Fibroblast of villous mesenchyme (primary cell): ENCODE measurements around the gene C5orf52. TPM values are rescaled to one million over a fixed set of nuclear protein-coding genes. Genes with fewer than 3 reads are reported as not detected.

ENCODE experiments used
- DNase-seq: peaks from one replicate; pipeline ENCODE4 v3.0.0-alpha.2; 2010; ENCODE audit warnings: low read depth
- H3K4me3 ChIP-seq: 2 replicates; pipeline ENCODE4 v1.5.1; 2011; ENCODE audit warnings: low read depth, mild to moderate bottlenecking, low read length
- total RNA-seq: library from RNA; depleted of rRNA; stranded (reverse); fragments of >200 nt; gene quantifications from 2 replicates; pipeline ENCODE4 v1.2.3, GENCODE V29; 2012
- TF ChIP-seq, protein P1 (sequence below): IDR thresholded peaks from 2 replicates; pipeline ENCODE4 v1.5.1; 2012; ENCODE audit warnings: low read depth, mild to moderate bottlenecking, low read length; ENCODE audit not compliant: insufficient read depth

The C5orf52 gene
- total RNA-seq, 1 donor = not detected

DNA sequence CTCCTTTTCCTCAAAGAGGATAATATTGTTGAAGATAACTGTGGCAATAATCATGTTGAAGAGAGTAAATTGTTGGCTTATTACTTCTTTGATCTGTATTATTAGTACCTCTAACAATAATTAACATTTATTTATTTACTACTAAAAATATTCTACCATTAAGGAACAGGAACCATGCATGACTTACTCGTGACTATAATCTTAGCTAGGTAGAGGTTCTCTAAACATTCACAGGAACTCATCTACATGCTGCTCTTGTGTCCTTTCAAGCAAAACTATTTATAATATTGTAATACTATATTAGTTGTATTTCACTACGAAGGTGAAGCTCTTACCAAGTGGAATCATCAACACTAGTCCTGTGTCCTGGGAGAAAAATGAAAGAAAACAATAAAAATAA lies 22.2 kb upstream of the C5orf52 start:
- no peak overlapping the region for H3K4me3 ChIP-seq
- DNase-seq = no peak
- TF ChIP-seq, protein P1, sequence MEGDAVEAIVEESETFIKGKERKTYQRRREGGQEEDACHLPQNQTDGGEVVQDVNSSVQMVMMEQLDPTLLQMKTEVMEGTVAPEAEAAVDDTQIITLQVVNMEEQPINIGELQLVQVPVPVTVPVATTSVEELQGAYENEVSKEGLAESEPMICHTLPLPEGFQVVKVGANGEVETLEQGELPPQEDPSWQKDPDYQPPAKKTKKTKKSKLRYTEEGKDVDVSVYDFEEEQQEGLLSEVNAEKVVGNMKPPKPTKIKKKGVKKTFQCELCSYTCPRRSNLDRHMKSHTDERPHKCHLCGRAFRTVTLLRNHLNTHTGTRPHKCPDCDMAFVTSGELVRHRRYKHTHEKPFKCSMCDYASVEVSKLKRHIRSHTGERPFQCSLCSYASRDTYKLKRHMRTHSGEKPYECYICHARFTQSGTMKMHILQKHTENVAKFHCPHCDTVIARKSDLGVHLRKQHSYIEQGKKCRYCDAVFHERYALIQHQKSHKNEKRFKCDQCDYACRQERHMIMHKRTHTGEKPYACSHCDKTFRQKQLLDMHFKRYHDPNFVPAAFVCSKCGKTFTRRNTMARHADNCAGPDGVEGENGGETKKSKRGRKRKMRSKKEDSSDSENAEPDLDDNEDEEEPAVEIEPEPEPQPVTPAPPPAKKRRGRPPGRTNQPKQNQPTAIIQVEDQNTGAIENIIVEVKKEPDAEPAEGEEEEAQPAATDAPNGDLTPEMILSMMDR = no peak

DNA sequence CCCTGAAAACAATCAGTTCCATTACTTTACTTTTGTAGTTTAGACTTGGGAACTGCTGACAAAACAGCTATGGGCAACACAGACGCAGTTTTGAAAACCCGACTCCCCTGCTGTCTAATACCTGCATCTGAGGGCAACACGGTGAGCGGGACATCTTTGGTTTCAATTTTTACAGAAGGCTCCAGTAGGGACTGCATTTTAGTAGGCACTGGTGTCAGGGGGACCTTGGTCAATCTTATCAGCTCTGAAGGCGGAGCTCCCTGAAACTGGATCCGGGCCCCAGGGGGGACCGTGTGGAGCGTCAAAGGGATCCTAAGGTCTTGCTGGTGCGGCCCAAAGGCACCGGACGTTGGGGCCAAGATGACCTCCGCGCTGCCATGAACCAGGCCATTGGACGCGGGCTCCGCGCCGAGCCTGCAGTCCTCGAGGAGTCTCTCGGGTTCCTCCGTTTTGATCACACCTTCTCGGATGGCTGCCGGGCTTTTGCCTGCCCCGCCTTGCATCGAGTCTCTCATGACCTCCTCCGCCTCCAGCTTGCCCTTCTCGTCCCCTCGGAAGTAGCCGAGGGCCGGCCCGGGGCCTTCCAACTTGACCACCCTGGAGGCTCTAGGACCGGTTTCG lies 20.2 kb upstream of the C5orf52 start:
- TF ChIP-seq, protein P1 = no peak
- H3K4me3 ChIP-seq = no peak overlapping the region
- no peak for DNase-seq

DNA sequence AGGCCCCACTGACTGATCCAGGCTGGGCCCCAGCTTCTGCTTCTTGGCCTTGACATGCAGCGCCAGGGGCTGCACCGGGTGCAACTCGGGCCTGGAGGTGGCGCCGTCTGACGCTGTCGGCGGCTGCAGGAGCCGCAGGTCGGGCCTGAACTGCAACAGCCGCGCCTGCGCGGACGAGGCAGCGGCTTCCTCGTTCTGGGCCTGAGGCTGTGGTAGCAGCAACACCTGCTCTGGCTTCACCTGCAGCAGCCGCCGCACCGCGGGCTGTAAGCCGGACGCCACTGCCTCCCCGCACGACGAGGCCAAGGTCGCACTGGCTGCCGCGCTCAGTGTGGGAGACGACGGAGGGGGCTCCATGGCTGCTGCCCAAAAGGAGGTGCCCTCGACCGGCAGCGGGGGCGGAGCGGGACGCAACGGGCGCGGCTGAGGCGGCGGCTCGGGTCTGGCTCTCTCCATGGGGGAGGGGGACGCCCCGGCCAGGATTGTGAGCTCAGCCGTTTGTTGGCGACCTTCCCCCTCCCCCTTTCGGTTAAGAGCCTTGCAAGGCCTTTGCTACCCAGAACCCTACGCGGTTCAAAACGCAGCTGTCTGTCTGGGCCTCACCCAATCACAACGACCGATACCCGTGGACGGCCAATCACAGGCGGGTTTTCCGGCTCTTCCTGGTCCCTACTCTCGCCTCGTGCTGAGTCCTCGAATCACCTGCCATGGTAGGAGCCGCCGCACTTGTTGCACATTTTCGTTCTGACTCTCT lies 19.5 kb upstream of the C5orf52 start:
- peak overlapping the region; percentile 46 for H3K4me3 ChIP-seq
- TF ChIP-seq, protein P1 = peak; percentile 26
- DNase-seq = peak; percentile 42

DNA sequence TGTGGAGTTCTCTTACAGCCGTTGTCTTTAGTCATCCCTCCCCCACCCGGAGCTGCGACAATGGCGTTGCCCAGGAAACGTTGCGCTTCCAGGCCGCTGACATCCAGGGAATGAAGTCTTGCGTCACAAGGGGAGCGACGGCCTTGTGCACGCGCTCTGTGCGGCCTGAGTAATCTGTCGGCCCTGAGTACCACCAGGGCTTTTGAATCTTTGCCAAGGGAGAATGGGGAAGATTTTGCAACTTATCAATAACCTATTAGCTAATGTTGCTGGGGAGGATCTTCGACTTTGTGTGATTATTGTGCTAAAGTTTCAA lies 19.0 kb upstream of the C5orf52 start, which contains the start of gene SOX30:
Gene SOX30, minus strand, starts transcription at position 62 of the 316 bp plus-strand sequence. CDS start 360 bp downstream, outside the sequence.
- H3K4me3 ChIP-seq = peak within 1 kb of the TSS; percentile 46
- no peak for DNase-seq
- TF ChIP-seq, protein P1 = no peak

DNA sequence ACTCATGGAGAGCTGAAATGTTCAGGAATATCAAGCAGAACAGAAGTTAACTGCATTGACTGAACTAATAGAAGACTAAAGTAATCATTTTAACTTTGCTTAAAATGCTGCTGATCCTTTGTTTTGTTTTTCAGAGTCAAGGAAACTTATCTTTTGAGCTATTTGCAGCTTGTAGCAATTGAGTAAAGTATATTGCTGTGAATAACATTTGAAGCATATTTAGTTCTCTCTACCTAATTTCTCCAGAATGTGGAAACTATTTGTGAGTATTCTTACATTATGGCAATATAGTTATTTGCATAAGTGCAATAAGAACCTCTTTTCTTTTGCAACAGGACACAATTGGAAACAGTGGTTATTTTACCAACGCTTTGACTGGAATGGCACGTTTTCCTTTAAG lies 13.8 kb upstream of the C5orf52 start:
- no peak overlapping the region for H3K4me3 ChIP-seq
- TF ChIP-seq, protein P1 = no peak
- no peak for DNase-seq

DNA sequence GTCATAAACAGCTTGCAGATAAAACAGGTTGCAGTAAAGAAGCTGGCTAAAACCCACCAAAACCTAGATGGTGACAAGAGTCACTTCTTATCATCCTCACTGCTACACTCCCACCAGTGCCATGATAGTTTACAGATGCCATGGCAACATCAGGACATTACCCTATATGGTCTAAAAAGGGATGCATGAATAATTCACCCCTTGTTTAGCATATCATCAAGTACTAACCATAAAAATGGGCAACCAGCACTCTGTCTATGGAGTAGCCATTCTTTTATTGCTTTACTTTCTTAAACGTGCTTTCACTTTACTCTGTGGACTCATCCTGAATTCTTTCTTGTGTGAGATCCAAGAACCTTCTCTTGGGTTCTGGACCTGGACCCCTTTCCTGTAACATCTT lies 12.4 kb upstream of the C5orf52 start:
- no peak for DNase-seq
- TF ChIP-seq, protein P1 = no peak
- no peak overlapping the region for H3K4me3 ChIP-seq
